Transverse colon (tissue), 4 donors: ENCODE data around the gene MANSC4. TPM values are rescaled to one million over a fixed set of nuclear protein-coding genes. Genes with fewer than 3 reads are reported as not detected.

Experiments
- DNase-seq: peaks from one replicate; pipeline ENCODE4 v3.0.0-alpha.2; 2019
- H3K27ac ChIP-seq, 4 donors: fragments of 200-600 bp; sonication (generic); 2 replicates each; pipeline ENCODE4 v1.5.1; 2016 to 2018; ENCODE audit warnings: inconsistent platforms in 4 of 4
- H3K27me3 ChIP-seq: fragments of 200-600 bp; sonication (generic); 2 replicates; pipeline ENCODE4 v1.5.1; 2017; ENCODE audit warnings: inconsistent platforms
- H3K36me3 ChIP-seq, 4 donors: fragments of 200-600 bp; sonication (generic); 2 replicates each; pipeline ENCODE4 v1.5.1; 2017 to 2019; ENCODE audit warnings: inconsistent platforms in 4 of 4
- H3K4me1 ChIP-seq, 4 donors: fragments of 200-600 bp; sonication (generic); 2 replicates each; pipeline ENCODE4 v1.5.1; 2017 to 2020; ENCODE audit warnings: inconsistent platforms in 4 of 4
- H3K4me3 ChIP-seq, 4 donors: fragments of 200-600 bp; sonication (generic); 1 replicate in 1 of 4; 2 replicates in 3 of 4; pipeline versions ENCODE4 v1.5.1 to v1.6.1; 2017 to 2019; ENCODE audit warnings: inconsistent platforms in 4 of 4
- H3K9me3 ChIP-seq, 2 donors: fragments of 200-600 bp; sonication (generic); 2 replicates each; pipeline ENCODE4 v1.5.1; 2017 to 2019; ENCODE audit warnings: inconsistent platforms in 2 of 2
- CTCF ChIP-seq, 5 experiments: fragments of 200-600 bp in 3 of 5; fragments of 450-650 bp in 2 of 5; sonication (generic) in 3 of 5; IDR thresholded peaks; 1 replicate in 2 of 5; 2 replicates in 3 of 5; pipeline ENCODE4 v1.5.1; 2016 to 2017; ENCODE audit warnings: antibody characterized with exemption in 5 of 5, inconsistent platforms in 3 of 5, mild to moderate bottlenecking in 2 of 5, moderate library complexity in 1 of 5
- EP300 ChIP-seq: sonication (generic); formaldehyde crosslinking; IDR thresholded peaks from one replicate; pipeline ENCODE4 v1.6.1; 2017; ENCODE audit warnings: antibody characterized with exemption, low read depth
- POLR2A ChIP-seq: fragments of 450-650 bp; IDR thresholded peaks from one replicate; pipeline ENCODE4 v1.6.1; 2016; ENCODE audit warnings: antibody characterized with exemption, mild to moderate bottlenecking, moderate library complexity
- POLR2AphosphoS5 ChIP-seq, 3 donors: sonication (generic); formaldehyde crosslinking; IDR thresholded peaks; one replicate each; pipeline ENCODE4 v1.6.1; 2016; ENCODE audit warnings: antibody characterized with exemption in 3 of 3
- WGBS, 2 donors: methylation state at CpG; one replicate each; pipeline ENCODE4 v1.1.5; 2018; ENCODE audit warnings: low coverage in 1 of 2; 5-methylcytosine and 5-hydroxymethylcytosine counted together
- in situ Hi-C, 4 donors: fragments of 200-750 bp; cut with MboI; loops; one replicate each; pipeline versions ENCODE4 v1.15.0 to v1.15.1; 2017; ENCODE audit warnings: low sequenced_read_pairs in 3 of 4, low pct_ligation_motif_present in 1 of 4, low pct_unique_long_range_greater_than_20kb in 1 of 4
- intact Hi-C: fragments of 100-400 bp; cut with DNase I; formaldehyde crosslinking; loops from one replicate; pipeline ENCODE4 v1.15.1; 2023; ENCODE audit warnings: low total_unique reads
- total RNA-seq, 4 donors: library from RNA; depleted of rRNA; stranded (reverse); fragments of >200 nt; gene quantifications; one replicate each; pipeline ENCODE4 v1.1.0, GENCODE V29; 2016

MANSC4 gene
- total RNA-seq, 4 donors from 2014 or later, result not detected

GRCh38 chr12:27805238-27805637 is 25.2 kb upstream of the MANSC4 start:
- no peak for DNase-seq
- no peak for TF ChIP-seq POLR2A
- no peak for TF ChIP-seq CTCF (IDR thresholded peaks at IDR 0.05)
- TF ChIP-seq EP300, result no peak
- no peak for TF ChIP-seq POLR2AphosphoS5 (IDR thresholded peaks at IDR 0.05)
- in situ Hi-C loops, result no loop called here
- Histone ChIP-seq H3K9me3 (no peaks in the 10 kb centered on the region), H3K4me3 (no peak overlapping the region), H3K36me3 (no peaks in the 10 kb centered on the region), H3K4me1 (no peaks in the 10 kb centered on the region), H3K27me3 (no peaks in the 10 kb centered on the region), H3K27ac (no peak overlapping the region)
- 38 to 47% methylated on average over 1 of the region's 1 CpG for WGBS, 2 donors
- intact Hi-C loops, result no loop called here

DNA sequence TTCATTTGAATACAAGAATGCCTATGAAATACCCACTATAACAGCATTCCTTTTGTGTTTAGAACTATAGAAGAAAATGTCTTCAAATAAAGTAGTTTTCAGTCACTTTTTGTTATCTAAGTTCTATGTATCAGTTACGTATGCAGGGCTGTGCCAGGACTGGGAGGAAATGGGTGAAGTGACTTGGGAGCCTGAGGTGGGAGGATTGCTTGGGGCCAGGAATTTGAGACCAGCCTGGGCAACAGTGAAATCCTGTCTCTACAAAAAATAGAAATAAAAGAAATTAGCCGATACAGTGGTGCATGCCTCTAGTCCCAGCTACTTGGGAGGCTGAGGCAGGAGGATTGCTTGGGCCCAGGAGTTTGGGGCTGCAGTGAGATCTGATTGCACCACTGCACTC is 22.9 kb upstream of the MANSC4 start:
- WGBS, 2 donors, result 75 to 88% methylated on average over 1 to 2 of the region's 2 CpGs
- Histone ChIP-seq H3K27me3 (no peaks in the 10 kb centered on the region), H3K27ac (no peak overlapping the region), H3K9me3 (no peaks in the 10 kb centered on the region), H3K4me1 (no peaks in the 10 kb centered on the region), H3K36me3 (peaks cover 0 to 15% (median 5%) of the 10 kb centered on the region in 4 donors), H3K4me3 (no peak overlapping the region)
- DNase-seq, result no peak
- no peak for TF ChIP-seq POLR2AphosphoS5 (IDR thresholded peaks at IDR 0.05)
- no peak for TF ChIP-seq CTCF (IDR thresholded peaks at IDR 0.05)
- TF ChIP-seq POLR2A, result no peak
- no peak for TF ChIP-seq EP300
- in situ Hi-C loops, result no loop called here
- intact Hi-C loops, result no loop called here

DNA sequence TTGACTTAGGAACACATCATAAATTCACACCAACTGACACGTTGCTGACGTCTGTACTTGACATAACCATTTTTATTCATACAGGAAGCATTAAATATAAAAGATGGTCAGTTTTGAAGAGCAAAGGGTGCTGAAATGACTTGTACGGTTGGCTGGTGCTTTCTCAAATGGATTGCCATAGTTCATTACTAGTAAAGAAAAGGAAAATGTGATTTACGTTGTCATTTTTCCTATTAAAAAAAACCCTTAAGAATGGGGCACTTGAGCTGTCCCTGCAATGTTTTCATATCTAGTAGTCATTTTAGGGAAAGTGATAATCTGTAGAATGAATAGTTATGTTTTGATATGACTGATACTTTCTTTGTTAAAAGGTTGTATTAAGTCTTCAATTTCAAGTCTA is 22.5 kb upstream of the MANSC4 start:
- TF ChIP-seq POLR2A (no peak), CTCF (IDR thresholded peaks at IDR 0.05) (no peak), POLR2AphosphoS5 (IDR thresholded peaks at IDR 0.05) (no peak), EP300 (no peak)
- H3K27me3 ChIP-seq, result no peaks in the 10 kb centered on the region
- H3K27ac ChIP-seq, result no peak overlapping the region
- H3K4me1 ChIP-seq, result no peaks in the 10 kb centered on the region
- in situ Hi-C loops (no loop called here), intact Hi-C loops (no loop called here)
- no peak for DNase-seq
- H3K36me3 ChIP-seq, result peaks cover 0 to 20% (median 7%) of the 10 kb centered on the region in 4 donors
- no peak overlapping the region for H3K4me3 ChIP-seq
- WGBS, 2 donors, result 49 to 50% methylated on average over 4 of the region's 4 CpGs
- H3K9me3 ChIP-seq, result no peaks in the 10 kb centered on the region

- in situ Hi-C loops, result no loop called here
- no peaks in the 10 kb centered on the region for H3K4me1 ChIP-seq
- no peak overlapping the region for H3K4me3 ChIP-seq
- H3K9me3 ChIP-seq, result no peaks in the 10 kb centered on the region
- TF ChIP-seq POLR2AphosphoS5 (IDR thresholded peaks at IDR 0.05) (no peak), CTCF (IDR thresholded peaks at IDR 0.05) (no peak), POLR2A (no peak), EP300 (no peak)
- WGBS, 2 donors, result 84 to 87% methylated on average over 5 of the region's 5 CpGs
- H3K27me3 ChIP-seq, result no peaks in the 10 kb centered on the region
- intact Hi-C loops, result no loop called here
- H3K36me3 ChIP-seq, result peaks cover 0 to 26% (median 9%) of the 10 kb centered on the region in 4 donors
- H3K27ac ChIP-seq, result no peak overlapping the region
- no peak for DNase-seq
These were observed 21.6 kb upstream of the MANSC4 start for GRCh38 chr12:27801630-27802029.
